Lower lobe of right lung (tissue), 2 donors: ENCODE results near the gene ACACB. TPM values are rescaled to one million over a fixed set of nuclear protein-coding genes. Genes with fewer than 3 reads are reported as not detected.

Experiments used
- ATAC-seq, 2 donors: fragments of 200-7000 bp; cut with Tn5 transposase; one replicate each; pipeline ENCODE4 v1.9.1; 2020 to 2022; ENCODE audit warnings: mild to moderate bottlenecking in 2 of 2, moderate library complexity in 2 of 2
- DNase-seq: peaks from one replicate; pipeline ENCODE4 v3.0.0-alpha.2; 2020
- H3K27ac ChIP-seq: fragments of 200-600 bp; one replicate; pipeline ENCODE4 v1.8.0; 2022
- H3K27me3 ChIP-seq: fragments of 200-600 bp; one replicate; pipeline ENCODE4 v1.8.0; 2022; ENCODE audit warnings: low read depth
- H3K36me3 ChIP-seq: fragments of 200-600 bp; one replicate; pipeline ENCODE4 v1.8.0; 2022; ENCODE audit warnings: mild to moderate bottlenecking
- H3K4me1 ChIP-seq: fragments of 200-600 bp; one replicate; pipeline ENCODE4 v1.8.0; 2022
- H3K4me3 ChIP-seq: fragments of 200-600 bp; one replicate; pipeline ENCODE4 v1.8.0; 2022; ENCODE audit warnings: mild to moderate bottlenecking
- H3K9me3 ChIP-seq: fragments of 200-600 bp; one replicate; pipeline ENCODE4 v1.8.0; 2022
- intact Hi-C: fragments of 100-400 bp; cut with DNase I; formaldehyde crosslinking; loops from one replicate; pipeline ENCODE4 v1.11.0; 2022
- total RNA-seq: library from RNA; stranded (reverse); fragmentation: NEBNext Ultra II Directional; extraction: Animal tissue kit (Norgen Biotek cat#: 25700); gene quantifications from one replicate; pipeline ENCODE4 v1.2.1, GENCODE V29; 2021
- TF ChIP-seq, protein P1 (sequence below): fragments of 200-600 bp; IDR thresholded peaks from one replicate; pipeline ENCODE4 v1.8.0; 2022; ENCODE audit warnings: antibody characterized with exemption, mild to moderate bottlenecking
- donor health status: DM: no; HTN: yes; CAD: no; lungs with severe emphysema.

The ACACB gene
- total RNA-seq, 1 donor from 2014 or later = 42.5 TPM

DNA sequence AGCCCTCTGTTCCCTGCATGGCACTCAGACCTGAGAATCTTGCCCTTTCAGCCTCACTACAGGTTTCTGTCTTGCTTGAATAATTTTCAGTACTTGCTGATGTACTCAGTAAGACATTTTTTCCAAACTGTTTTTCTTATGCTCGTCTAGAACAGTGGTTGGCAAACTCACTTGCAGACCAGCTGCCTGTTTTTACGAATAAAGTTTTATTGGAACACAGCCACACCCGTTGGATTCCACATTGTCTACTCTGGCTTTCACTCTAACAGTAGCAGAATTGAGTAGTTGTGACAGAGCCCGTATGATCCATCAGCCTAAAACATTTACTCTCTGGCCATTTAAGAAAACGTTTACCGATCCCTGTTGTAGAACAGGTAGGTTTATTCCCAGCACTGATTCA lies 119.9 kb downstream of the ACACB start:
- no peak for DNase-seq
- TF ChIP-seq, protein P1, sequence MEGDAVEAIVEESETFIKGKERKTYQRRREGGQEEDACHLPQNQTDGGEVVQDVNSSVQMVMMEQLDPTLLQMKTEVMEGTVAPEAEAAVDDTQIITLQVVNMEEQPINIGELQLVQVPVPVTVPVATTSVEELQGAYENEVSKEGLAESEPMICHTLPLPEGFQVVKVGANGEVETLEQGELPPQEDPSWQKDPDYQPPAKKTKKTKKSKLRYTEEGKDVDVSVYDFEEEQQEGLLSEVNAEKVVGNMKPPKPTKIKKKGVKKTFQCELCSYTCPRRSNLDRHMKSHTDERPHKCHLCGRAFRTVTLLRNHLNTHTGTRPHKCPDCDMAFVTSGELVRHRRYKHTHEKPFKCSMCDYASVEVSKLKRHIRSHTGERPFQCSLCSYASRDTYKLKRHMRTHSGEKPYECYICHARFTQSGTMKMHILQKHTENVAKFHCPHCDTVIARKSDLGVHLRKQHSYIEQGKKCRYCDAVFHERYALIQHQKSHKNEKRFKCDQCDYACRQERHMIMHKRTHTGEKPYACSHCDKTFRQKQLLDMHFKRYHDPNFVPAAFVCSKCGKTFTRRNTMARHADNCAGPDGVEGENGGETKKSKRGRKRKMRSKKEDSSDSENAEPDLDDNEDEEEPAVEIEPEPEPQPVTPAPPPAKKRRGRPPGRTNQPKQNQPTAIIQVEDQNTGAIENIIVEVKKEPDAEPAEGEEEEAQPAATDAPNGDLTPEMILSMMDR = no peak
- peaks cover 94% of the 10 kb centered on the region for H3K36me3 ChIP-seq
- H3K27ac ChIP-seq = no peak overlapping the region
- intact Hi-C loops = no loop called here
- H3K4me1 ChIP-seq = no peaks in the 10 kb centered on the region
- H3K27me3 ChIP-seq = no peaks in the 10 kb centered on the region
- no peak overlapping the region for H3K4me3 ChIP-seq
- no peaks in the 10 kb centered on the region for H3K9me3 ChIP-seq
- ATAC-seq = no peak

DNA sequence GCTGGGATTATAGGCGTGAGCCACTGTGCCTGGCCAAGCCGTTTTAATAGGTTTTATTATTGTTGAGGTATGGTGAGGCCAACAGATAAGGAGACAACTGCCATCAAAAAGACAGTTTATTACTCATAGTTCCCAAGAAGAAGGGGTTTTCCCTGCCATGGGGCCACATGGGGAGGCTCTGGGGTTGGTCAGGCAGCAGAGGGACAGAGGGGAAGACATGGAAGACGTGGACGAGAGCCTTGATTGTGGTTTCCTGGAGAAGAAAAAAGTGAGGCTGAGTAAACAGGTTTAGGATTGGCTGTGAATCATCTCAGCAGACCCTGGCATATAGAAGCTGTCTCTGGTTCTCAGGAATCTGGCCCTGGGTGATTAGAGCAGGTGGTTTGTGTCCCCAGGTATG lies 122.8 kb downstream of the ACACB start:
- Histone ChIP-seq H3K4me1 (no peaks in the 10 kb centered on the region), H3K27me3 (no peaks in the 10 kb centered on the region), H3K36me3 (peaks cover 94% of the 10 kb centered on the region), H3K9me3 (no peaks in the 10 kb centered on the region), H3K27ac (no peak overlapping the region), H3K4me3 (no peak overlapping the region)
- TF ChIP-seq, protein P1 = no peak
- DNase-seq = no peak
- ATAC-seq = no peak
- intact Hi-C loops = no loop called here

DNA sequence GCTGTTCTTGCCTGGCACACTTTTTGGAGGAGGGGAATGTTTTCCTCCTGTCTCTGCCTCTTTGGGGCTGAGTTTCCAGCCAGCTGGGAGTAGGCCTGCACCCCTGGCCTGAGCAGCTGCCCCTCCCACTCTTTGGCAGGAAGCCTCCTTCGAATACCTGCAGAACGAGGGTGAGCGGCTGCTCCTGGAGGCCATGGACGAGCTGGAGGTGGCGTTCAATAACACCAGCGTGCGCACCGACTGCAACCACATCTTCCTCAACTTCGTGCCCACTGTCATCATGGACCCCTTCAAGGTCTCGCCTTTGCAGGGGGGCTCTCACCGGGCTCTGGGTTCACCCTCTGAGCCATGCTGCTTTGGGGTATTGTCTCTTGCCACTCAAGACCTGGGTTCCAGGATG lies 123.3 kb downstream of the ACACB start:
- Histone ChIP-seq H3K4me1 (no peaks in the 10 kb centered on the region), H3K27me3 (no peaks in the 10 kb centered on the region), H3K9me3 (no peaks in the 10 kb centered on the region), H3K27ac (no peak overlapping the region), H3K4me3 (no peak overlapping the region), H3K36me3 (peaks cover 94% of the 10 kb centered on the region)
- ATAC-seq (no peak), DNase-seq (no peak)
- TF ChIP-seq, protein P1 = no peak
- intact Hi-C loops = no loop called here

DNA sequence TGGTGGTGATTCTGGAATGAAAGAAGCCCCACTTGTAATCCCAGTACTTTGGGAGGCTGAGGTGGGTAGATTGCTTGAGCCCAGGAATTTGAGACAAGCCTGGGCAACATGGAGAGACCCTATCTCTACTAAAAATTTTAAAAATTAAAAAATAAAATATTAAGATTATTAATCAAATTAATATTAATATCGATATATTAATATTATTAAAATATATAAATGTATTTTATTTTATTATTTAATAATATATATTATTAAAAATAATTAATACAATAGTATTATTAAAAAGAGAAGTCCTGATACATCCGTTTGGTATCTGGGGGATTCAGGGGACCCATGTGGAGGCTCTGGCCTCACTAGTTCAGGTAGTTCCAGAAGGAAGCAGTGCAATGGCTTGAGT lies 124.0 kb downstream of the ACACB start:
- H3K4me3 ChIP-seq = no peak overlapping the region
- H3K4me1 ChIP-seq = no peaks in the 10 kb centered on the region
- intact Hi-C loops = no loop called here
- ATAC-seq (no peak), DNase-seq (no peak)
- H3K9me3 ChIP-seq = no peaks in the 10 kb centered on the region
- no peak overlapping the region for H3K27ac ChIP-seq
- H3K27me3 ChIP-seq = no peaks in the 10 kb centered on the region
- H3K36me3 ChIP-seq = peaks cover 94% of the 10 kb centered on the region
- TF ChIP-seq, protein P1 = no peak

DNA sequence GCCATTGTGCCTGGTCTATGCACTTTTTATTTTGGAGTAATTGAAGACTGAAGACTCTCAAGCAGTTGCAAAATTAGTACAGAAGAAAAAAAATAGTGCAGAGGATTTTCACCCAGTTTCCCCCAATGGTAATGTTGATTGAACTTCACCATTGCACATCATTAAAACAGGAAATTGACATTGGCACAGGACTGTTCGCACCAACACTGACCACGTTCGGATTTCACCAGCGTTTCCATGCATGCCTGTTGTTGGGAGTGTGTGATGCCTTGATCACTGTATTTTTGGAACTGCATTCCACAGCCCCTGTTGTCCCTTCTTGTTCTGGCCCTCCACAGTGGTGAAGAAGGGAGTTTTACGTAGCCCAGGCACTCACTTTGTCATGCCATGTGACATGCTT lies 125.5 kb downstream of the ACACB start:
- DNase-seq (no peak), ATAC-seq (no peak)
- Histone ChIP-seq H3K9me3 (no peaks in the 10 kb centered on the region), H3K27ac (no peak overlapping the region), H3K4me1 (no peaks in the 10 kb centered on the region), H3K27me3 (no peaks in the 10 kb centered on the region), H3K36me3 (peaks cover 94% of the 10 kb centered on the region), H3K4me3 (no peak overlapping the region)
- TF ChIP-seq, protein P1 = no peak
- intact Hi-C loops = no loop called here

DNA sequence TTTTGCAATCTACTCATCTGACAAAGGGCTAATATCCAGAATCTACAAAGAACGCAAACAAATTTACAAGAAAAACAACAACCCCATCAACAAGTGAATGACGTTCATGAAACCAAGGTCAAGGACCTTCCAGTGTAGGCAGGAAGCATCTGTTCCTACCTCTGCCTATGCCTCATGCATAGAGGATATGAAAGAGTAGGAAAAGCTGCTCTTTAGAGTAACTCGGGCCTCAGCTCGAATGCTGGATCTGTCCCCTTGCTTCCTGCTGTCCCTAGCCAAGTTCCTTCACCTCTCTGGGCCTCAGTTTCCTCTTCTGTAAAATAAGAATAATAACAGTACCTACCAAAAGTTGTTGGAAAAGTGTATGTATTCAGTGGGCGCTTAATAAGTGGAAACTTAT lies 127.7 kb downstream of the ACACB start:
- ATAC-seq (no peak), DNase-seq (no peak)
- peaks cover 88% of the 10 kb centered on the region for H3K36me3 ChIP-seq

More for the DNA sequence above, 127.7 kb downstream of the ACACB start:
- H3K9me3 ChIP-seq = no peaks in the 10 kb centered on the region
- H3K27ac ChIP-seq = no peak overlapping the region
- TF ChIP-seq, protein P1 = no peak
- H3K4me3 ChIP-seq = no peak overlapping the region
- H3K27me3 ChIP-seq = no peaks in the 10 kb centered on the region
- no peaks in the 10 kb centered on the region for H3K4me1 ChIP-seq
- intact Hi-C loops = no loop called here
